Dendritic cell treated with granulocyte-macrophage colony-stimulating factor and Interleukin-4, amounts not matched to agents 40 ng/mL and 50 ng/mL, for 4 days (primary cell): ENCODE results near the gene PSD4.

Experiments
- H3K27ac Mint-ChIP-seq: one replicate; pipeline ENCODE4 v1.8.0; 2022; ENCODE audit warnings: mild to moderate bottlenecking, mixed read lengths
- H3K27me3 Mint-ChIP-seq: one replicate; pipeline ENCODE4 v1.8.0; 2022; ENCODE audit warnings: mild to moderate bottlenecking, mixed read lengths
- H3K36me3 Mint-ChIP-seq: one replicate; pipeline ENCODE4 v1.8.0; 2022; ENCODE audit warnings: low read depth, mixed read lengths
- H3K4me1 Mint-ChIP-seq: one replicate; pipeline ENCODE4 v1.8.0; 2022; ENCODE audit warnings: low read depth, mixed read lengths
- H3K4me3 Mint-ChIP-seq: one replicate; pipeline ENCODE4 v1.8.0; 2022; ENCODE audit warnings: mild to moderate bottlenecking, moderate library complexity, mixed read lengths
- H3K9me3 Mint-ChIP-seq: one replicate; pipeline ENCODE4 v1.8.0; 2022; ENCODE audit warnings: mixed read lengths
- intact Hi-C: fragments of 100-400 bp; cut with micrococcal nuclease; formaldehyde crosslinking; loops from one replicate; pipeline ENCODE4 v1.15.0; 2022

PSD4 gene

DNA sequence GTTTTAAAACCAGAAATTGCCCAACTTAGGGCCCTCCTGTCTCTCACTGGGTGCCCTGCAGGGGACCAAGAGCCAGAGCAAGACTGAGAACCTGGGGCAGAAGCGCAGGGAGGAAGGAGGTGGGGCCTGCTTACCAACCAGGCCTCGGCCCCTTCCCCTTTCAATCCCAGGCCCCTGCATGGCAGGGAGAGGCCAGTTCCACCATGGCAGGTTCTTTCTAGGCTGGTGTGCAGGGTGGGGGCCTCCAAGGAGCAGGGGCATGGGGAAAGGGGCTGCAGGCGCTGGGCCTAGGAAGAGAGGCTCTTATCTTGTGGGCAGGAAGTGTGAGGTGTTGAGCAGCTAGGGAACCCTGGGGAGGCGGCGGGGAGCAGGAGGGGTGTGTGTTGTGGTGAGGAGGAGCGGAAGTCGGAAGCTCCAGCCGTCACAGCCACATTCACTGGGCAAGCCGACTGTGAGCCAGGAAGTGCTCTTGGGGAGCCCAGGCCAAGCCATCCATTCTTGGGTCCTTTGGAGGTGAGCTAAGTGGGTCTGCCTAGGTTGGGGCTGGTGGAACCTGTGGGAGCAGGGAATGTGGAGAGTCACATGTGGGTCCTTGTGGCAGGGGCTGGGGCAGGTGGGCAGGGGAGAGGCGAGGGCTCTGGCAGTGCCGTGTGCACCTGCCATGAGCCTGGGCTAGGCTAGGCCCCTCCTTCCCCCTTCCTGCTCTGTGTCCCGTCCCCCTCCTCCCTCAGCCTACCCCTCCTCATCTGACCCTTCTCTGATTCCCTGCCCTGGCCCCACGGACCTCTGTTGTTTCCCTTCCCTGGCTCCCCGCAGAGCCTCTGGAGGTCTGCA is at the start of gene PSD4:
Gene PSD4 (plus strand): TSS at position 430 of the 834 bp plus-strand sequence. CDS start 8,486 bp downstream, outside the sequence.
- Mint-ChIP-seq H3K27ac (peak within 1 kb of the TSS; percentile 97), H3K4me3 (peak within 1 kb of the TSS; percentile 78), H3K9me3 (no peaks in the 10 kb centered on the region), H3K4me1 (peaks cover 64% of the 10 kb centered on the region), H3K27me3 (no peaks in the 10 kb centered on the region), H3K36me3 (peaks cover 34% of the 10 kb centered on the region)
- intact Hi-C loops, result loop anchor here (5.0 kb wide), 1 partner anchor 36 kb away; no protein-coding TSS in a partner anchor

DNA sequence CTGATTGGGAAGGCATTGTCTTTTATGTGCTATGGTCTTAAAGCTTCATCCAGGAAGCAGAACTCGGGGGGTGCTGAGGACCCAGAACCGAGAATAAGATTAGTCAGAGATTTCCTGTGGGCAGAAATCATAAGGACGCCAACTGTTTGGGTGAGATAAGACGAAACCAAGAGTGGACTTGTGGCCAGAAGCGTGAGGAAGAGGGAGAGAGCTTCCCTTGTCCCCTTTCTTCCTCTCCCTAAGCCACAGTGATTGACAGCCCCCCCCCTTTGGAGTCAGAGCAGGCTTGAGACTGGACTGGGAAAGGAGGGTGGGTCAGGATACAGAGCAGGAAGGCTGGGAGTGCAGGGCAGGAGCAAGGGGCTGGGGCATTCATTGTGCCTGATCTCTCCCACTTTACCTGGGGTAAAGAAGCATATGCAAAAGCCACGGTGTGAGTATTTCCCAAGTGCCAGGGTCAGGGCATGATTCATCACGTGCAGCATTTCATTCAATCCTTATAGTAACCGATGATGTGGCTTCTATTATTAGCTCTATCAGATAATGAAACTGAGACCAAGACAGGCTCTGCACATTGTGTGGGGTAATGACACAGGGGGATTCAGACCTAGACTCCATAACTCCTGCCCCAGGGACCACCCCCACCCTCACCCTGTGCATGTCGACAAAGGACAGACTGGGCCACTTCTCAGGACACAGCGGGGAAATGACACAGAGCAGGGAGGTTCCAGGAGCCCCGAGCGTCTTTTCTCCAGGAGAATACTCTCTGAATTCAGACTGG is 49.4 kb upstream of the PSD4 start:
- H3K9me3 Mint-ChIP-seq, result peaks cover 8% of the 10 kb centered on the region
- peaks cover 86% of the 10 kb centered on the region for H3K4me1 Mint-ChIP-seq
- H3K27me3 Mint-ChIP-seq, result no peaks in the 10 kb centered on the region
- H3K36me3 Mint-ChIP-seq, result peaks cover 23% of the 10 kb centered on the region
- peak overlapping the region; percentile 90 for H3K27ac Mint-ChIP-seq
- peak overlapping the region; percentile 53 for H3K4me3 Mint-ChIP-seq
- intact Hi-C loops, result no loop called here

GRCh38 chr2:113124984-113125855 is 48.6 kb upstream of the PSD4 start:
- H3K4me1 Mint-ChIP-seq, result peaks cover 89% of the 10 kb centered on the region
- H3K36me3 Mint-ChIP-seq, result peaks cover 31% of the 10 kb centered on the region
- peak overlapping the region; percentile 53 for H3K4me3 Mint-ChIP-seq
- H3K27ac Mint-ChIP-seq, result peak overlapping the region; percentile 95
- H3K27me3 Mint-ChIP-seq, result no peaks in the 10 kb centered on the region
- peaks cover 8% of the 10 kb centered on the region for H3K9me3 Mint-ChIP-seq
- intact Hi-C loops, result no loop called here

DNA sequence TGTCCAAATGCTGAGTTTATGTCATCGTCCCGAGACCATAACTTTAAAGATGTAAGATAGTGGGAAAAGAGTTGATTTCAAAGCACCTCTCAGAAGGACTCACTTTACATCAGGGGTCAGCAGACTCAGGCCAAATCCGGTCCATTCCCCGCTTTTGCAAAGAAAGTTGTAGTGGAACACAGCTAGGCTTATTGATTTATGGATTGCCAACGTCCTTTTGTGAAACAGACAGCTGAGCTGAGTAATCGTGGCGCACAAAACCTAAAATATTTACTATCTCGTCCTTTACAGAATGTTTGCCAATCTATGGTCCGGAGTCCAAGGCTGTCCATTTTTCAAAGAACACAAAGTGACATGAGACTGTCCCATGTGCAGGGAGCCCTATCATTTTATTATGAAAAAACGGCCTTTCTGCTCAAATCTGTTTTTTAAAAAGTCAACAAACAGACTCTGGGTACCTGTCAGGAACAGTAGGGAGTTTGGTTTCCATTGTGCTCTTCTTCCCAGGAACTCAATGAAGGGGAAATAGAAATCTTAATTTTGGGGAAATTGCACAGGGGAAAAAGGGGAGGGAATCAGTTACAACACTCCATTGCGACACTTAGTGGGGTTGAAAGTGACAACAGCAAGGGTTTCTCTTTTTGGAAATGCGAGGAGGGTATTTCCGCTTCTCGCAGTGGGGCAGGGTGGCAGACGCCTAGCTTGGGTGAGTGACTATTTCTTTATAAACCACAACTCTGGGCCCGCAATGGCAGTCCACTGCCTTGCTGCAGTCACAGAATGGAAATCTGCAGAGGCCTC is 46.7 kb upstream of the PSD4 start, which contains the start of gene IL1RN:
Gene IL1RN (plus strand): TSS at position 754 of the 801 bp plus-strand sequence. CDS start 27 bp downstream, at position 781.
- Mint-ChIP-seq H3K9me3 (no peaks in the 10 kb centered on the region), H3K4me1 (peaks cover 93% of the 10 kb centered on the region), H3K4me3 (peak within 1 kb of the TSS; percentile 84), H3K27me3 (no peaks in the 10 kb centered on the region), H3K27ac (peak within 1 kb of the TSS; percentile 95), H3K36me3 (peaks cover 44% of the 10 kb centered on the region)
- intact Hi-C loops, result no loop called here

GRCh38 chr2:113127646-113128570 is 45.9 kb upstream of the PSD4 start:
- Mint-ChIP-seq H3K4me3 (peak overlapping the region; percentile 84), H3K36me3 (peaks cover 53% of the 10 kb centered on the region), H3K27me3 (no peaks in the 10 kb centered on the region), H3K9me3 (no peaks in the 10 kb centered on the region), H3K27ac (peak overlapping the region; percentile 95), H3K4me1 (peaks cover 91% of the 10 kb centered on the region)
- intact Hi-C loops, result no loop called here

DNA sequence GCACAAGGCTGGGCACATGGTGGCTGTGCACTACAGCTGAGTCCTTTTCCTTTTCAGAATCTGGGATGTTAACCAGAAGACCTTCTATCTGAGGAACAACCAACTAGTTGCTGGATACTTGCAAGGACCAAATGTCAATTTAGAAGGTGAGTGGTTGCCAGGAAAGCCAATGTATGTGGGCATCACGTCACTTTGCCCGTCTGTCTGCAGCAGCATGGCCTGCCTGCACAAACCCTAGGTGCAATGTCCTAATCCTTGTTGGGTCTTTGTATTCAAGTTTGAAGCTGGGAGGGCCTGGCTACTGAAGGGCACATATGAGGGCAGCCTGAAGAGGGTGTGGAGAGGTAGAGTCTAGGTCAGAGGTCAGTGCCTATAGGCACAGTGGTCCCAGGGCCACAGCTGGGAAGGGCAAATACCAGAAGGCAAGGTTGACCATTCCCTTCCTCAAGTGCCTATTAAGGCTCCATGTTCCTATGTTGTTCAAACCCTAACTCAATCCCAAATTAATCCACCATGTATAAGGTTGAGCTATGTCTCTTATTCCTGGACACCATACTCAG is 44.2 kb upstream of the PSD4 start:
- Mint-ChIP-seq H3K27ac (no peak overlapping the region), H3K4me3 (peak overlapping the region; percentile 47), H3K27me3 (no peaks in the 10 kb centered on the region), H3K9me3 (no peaks in the 10 kb centered on the region), H3K4me1 (peaks cover 93% of the 10 kb centered on the region), H3K36me3 (peaks cover 69% of the 10 kb centered on the region)
- intact Hi-C loops, result no loop called here

DNA sequence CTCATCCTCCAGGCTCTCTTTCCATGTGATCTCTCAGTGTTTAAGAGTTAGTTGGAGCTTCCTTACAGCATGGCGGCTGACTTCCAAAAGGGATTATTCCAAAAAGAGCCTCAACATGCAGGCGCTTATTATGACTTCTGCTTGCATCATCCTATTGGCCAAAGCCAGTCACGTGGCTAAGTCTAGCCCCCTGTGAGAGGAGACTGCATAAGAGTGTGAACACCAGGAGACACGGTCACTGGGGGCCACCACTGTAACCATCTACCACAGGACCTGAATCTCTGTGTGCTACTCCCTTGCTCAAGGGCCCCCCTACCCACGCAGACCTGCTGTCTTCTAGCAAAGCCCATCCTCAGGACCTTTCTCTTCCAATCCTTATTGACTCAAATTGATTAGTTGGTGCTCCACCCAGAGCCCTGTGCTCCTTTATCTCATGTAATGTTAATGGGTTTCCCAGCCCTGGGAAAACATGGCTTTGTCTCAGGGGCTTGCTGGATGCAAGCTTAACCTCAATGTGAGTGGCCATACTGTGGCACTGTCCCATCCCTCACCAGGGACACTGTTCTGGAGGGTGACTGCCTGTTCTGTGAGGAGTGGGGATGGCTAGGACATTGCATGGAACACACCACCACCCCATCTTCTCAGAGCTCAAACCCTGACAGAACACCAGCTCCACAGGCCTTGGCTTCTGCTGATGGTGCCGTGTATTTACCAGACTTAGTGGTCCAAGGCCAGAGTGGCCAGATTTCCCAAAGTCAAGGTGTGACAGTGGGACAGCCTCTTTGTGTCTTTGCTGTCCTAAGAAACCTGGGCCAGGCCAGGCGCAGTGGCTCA is 42.2 kb upstream of the PSD4 start:
- Mint-ChIP-seq H3K4me1 (peaks cover 87% of the 10 kb centered on the region), H3K9me3 (no peaks in the 10 kb centered on the region), H3K4me3 (no peak overlapping the region), H3K36me3 (peaks cover 69% of the 10 kb centered on the region), H3K27ac (peak overlapping the region; percentile 60), H3K27me3 (no peaks in the 10 kb centered on the region)
- intact Hi-C loops, result no loop called here

DNA sequence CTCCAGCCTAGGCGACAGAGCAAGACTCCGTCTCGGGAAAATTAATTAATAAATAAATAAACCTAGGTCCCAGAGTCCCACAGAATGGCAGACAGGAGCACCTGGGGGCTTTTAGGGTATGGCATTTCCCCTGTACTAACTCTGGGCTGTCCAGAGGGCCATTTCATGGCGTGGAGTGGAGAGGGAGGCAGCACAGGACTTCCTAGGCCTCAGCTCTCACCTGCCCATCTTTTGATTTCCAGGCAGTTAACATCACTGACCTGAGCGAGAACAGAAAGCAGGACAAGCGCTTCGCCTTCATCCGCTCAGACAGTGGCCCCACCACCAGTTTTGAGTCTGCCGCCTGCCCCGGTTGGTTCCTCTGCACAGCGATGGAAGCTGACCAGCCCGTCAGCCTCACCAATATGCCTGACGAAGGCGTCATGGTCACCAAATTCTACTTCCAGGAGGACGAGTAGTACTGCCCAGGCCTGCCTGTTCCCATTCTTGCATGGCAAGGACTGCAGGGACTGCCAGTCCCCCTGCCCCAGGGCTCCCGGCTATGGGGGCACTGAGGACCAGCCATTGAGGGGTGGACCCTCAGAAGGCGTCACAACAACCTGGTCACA is 41.3 kb upstream of the PSD4 start:
- H3K4me3 Mint-ChIP-seq, result no peak overlapping the region
- peaks cover 66% of the 10 kb centered on the region for H3K36me3 Mint-ChIP-seq
- no peaks in the 10 kb centered on the region for H3K9me3 Mint-ChIP-seq
- peaks cover 85% of the 10 kb centered on the region for H3K4me1 Mint-ChIP-seq
- peak overlapping the region; percentile 69 for H3K27ac Mint-ChIP-seq
- H3K27me3 Mint-ChIP-seq, result no peaks in the 10 kb centered on the region
- intact Hi-C loops, result no loop called here

- no peaks in the 10 kb centered on the region for H3K9me3 Mint-ChIP-seq
- peaks cover 71% of the 10 kb centered on the region for H3K4me1 Mint-ChIP-seq
- H3K27ac Mint-ChIP-seq, result peak overlapping the region; percentile 69
- no peak overlapping the region for H3K4me3 Mint-ChIP-seq
- H3K27me3 Mint-ChIP-seq, result no peaks in the 10 kb centered on the region
- intact Hi-C loops, result no loop called here
- peaks cover 53% of the 10 kb centered on the region for H3K36me3 Mint-ChIP-seq
These were observed 39.8 kb upstream of the PSD4 start for GRCh38 chr2:113133704-113134598.

DNA sequence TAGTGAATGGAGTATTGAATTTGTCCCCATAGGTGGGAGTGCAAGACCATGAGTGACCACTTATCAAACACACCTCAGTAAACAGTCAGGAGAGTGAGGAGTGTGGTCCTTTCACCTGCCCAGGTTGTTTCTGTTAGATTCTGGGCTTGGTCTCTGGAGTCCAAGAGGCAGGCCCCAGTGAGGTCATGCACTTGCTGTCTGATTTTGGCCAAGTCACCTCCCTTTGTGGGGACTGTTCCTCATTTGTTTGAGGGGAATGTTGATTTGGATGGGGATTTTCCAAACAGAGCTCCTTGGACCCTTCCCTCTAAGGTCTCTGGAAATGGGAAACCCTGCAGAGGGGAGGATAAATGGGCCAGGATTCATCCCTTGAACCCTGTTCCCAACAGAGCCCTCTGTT is 39.1 kb upstream of the PSD4 start:
- peaks cover 65% of the 10 kb centered on the region for H3K4me1 Mint-ChIP-seq
- peak overlapping the region; percentile 69 for H3K27ac Mint-ChIP-seq
- H3K27me3 Mint-ChIP-seq, result no peaks in the 10 kb centered on the region
- peaks cover 49% of the 10 kb centered on the region for H3K36me3 Mint-ChIP-seq
- no peaks in the 10 kb centered on the region for H3K9me3 Mint-ChIP-seq
- intact Hi-C loops, result loop anchor here (5.0 kb wide), 2 partner anchors 38 to 258 kb away; partner anchors contain the start of gene PSD4
- no peak overlapping the region for H3K4me3 Mint-ChIP-seq
